HG03064 (cell line): ENCODE results near the gene UBE3B.

Experiments
- ATAC-seq: cut with Tn5 transposase; IDR thresholded peaks from one replicate; pipeline ENCODE4 v1.9.1; 2021; ENCODE audit warnings: low read depth; ENCODE audit not compliant: unreplicated experiment

Gene UBE3B

DNA sequence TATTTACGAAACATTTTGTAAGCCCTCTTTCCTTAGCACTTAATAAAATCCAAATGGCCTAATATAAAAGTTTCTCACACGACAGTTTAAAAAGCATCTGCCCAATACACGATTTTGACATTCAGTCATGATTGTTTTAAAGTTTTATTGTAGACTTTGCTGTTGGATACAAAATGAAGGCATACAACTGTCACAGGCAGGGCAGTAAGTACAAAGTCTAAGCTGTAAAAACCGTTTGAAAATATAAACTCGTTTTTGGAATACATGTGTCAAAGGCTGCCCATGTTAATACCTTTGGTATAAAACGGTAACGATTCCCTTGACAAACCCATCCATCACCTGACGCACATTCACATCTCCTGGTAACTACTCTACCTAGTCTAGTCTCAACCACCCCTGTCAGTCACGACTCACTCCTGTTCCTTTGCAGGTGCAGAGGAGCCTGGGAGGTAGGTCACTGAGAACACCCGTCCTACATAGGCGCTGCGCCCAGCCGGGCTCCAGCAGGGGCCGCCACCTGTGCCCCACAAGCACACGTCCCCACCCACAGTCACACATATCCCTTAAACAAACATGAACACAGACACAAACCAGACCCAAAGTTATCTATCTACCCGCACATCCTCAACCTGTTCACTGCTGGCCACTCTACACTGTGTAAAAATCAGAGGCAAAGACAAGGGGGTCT, 27.4 kb upstream of the UBE3B start:
- no peak for ATAC-seq

DNA sequence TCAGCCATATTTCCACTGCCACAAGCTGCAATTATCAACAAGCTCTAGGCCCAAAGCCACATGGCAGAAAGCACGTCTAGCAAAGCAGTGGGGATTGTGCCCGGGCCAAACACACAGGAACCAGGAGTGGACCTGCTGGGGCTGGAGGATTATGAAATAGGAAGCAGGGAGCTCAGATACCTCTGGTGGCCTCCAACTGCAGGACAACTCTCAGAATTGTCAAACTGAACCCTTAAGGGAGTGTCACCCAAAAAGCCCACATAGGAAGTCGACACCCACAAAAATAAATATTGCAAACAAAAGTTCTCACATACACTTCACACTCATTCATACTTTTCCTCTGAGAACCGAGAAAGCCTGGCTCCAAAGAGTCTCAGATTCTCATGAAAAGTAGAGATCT, 26.5 kb upstream of the UBE3B start:
- no peak for ATAC-seq

- no peak for ATAC-seq
Measured at GRCh38 chr12:109451400-109451799, 26.0 kb upstream of the UBE3B start.

- ATAC-seq: no peak
Measured at GRCh38 chr12:109452489-109452888, 24.9 kb upstream of the UBE3B start.

DNA sequence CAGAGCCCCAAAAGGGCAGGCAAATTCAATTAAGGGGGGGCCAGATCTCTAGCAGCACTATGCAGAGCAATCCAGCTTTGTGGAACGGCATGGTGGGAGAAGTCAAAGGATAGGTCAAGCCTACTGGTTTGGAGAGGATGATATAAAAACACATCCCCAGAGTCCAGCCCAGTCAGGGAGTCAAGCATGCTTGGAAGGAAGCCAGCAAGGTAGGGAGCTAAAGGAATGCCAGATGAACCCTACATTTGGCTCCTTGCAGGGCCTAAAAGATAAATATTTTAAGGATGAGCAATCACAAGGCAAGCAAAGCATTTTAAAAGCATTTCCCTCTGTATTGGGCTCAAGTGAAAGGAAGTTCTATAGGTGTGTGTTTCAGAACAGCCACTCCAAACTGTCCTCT, 21.7 kb upstream of the UBE3B start:
- no peak for ATAC-seq

DNA sequence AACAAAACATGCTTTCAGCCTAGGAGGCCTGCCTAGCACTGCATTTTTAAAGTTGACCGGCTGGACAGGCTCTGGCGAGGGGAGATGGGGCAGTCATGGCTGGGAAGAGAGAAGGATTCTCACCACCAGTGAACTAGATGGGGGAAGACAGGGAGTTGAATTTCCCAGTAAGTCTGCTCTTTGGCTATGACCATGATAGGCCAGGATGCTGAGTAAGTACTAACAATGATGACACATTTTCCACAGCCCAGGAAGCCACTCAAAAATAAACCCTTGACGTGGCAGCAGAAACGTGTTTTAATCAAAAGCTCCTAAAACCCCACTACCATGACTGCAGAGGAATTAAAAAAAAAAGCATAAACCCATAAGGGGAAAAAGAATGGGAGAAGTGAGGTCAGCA, 19.3 kb upstream of the UBE3B start:
- no peak for ATAC-seq

- ATAC-seq: no peak
Measured at GRCh38 chr12:109458771-109459208, 18.6 kb upstream of the UBE3B start.

GRCh38 chr12:109459247-109459646, 18.2 kb upstream of the UBE3B start:
- ATAC-seq: no peak

GRCh38 chr12:109460538-109460937, 16.9 kb upstream of the UBE3B start:
- no peak for ATAC-seq

DNA sequence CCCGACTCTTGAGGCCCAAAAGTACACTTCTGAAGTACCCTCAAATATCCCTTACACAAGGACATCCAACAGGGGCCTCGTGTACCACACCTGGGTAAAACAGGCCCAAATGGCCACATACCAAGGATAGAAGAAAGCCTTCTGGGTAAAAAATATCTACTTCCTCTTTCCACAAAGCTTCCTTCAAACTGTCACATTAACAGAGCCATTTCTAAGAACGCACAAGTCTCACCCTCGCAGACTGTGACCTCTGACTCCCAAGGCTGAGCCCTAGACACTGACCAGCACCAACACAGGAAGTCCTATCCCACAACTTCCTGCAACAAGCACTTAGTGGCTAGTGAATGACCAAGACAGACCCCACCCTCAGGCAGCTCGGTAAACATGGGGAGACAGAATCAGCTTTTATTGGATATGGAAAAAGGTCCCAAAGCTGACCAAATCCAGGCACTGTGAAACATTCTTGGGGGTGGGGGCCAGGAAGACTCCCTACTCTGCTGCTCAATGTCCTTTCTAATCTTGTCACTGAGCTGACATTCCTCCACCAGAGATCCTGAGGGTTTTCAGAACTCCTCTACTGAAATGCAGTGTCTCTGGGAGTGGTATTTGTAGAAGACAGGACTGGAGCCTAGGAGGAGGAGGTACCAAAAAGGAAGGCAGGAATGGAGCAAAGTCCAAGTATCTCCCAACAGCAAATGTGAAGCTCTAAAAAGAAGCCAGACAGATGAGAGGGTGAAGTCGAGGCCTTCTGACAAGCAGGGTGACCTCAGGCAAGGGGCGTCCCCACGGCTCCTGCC, 16.2 kb upstream of the UBE3B start:
- no peak for ATAC-seq

GRCh38 chr12:109461846-109462756, 15.3 kb upstream of the UBE3B start:
- no peak for ATAC-seq

DNA sequence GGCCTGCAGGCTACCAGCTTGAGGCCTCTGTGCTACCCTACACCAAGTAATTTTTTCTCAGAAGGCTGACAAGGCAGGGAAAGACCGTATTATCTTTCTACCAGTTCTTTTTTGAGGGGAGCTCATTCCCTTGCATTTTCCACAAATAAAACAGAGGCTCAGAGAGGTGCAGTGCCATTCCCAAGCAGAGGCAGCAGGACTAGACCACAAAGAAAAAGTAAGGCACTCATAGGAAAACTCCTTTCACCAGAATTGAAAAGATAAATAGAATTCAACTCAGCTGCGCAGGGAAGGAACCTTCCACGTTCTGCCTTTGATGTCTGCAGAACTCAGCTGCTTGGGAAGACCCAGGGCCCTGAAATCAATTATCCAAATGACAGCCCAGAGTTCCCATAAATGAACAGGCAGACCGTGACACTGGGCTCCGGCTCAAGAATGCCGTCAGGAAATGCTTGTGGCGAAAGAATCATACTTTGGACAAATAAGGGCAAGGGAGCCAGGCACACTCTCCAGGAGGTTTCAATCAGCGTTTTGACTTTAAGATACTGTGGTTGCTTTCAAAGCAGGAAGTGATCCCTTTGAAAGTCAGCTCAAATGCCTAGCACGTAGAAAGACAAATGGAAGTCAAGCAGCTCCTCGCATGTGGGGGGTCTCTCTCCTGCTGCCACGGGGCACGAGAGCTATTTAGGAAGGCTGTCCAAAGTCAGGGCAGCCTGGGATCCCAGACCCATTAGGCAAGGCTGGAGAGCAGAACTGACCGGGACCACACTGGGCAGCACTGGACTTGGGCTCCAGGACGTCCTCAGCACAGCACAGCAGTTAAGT, 14.4 kb upstream of the UBE3B start:
- ATAC-seq: no peak

DNA sequence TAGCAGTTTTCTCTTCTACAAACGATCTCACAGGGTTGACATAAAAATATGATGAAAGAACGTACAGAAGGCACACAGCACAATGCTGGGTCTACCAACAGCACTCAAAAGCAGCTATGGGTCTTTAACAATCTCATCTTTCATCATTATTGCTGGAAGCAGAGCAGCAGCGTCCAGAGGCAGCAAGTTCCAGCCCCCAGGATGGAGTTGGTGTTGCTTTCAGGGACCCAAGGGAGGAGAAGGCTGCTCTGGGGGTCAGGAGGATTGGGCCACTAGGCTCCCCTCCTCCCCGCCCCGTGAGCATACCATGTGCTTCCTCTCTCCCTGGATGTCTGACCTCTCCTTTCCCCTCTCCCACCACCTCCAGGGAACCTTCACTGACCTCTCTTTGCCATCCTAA, 13.7 kb upstream of the UBE3B start:
- no peak for ATAC-seq

DNA sequence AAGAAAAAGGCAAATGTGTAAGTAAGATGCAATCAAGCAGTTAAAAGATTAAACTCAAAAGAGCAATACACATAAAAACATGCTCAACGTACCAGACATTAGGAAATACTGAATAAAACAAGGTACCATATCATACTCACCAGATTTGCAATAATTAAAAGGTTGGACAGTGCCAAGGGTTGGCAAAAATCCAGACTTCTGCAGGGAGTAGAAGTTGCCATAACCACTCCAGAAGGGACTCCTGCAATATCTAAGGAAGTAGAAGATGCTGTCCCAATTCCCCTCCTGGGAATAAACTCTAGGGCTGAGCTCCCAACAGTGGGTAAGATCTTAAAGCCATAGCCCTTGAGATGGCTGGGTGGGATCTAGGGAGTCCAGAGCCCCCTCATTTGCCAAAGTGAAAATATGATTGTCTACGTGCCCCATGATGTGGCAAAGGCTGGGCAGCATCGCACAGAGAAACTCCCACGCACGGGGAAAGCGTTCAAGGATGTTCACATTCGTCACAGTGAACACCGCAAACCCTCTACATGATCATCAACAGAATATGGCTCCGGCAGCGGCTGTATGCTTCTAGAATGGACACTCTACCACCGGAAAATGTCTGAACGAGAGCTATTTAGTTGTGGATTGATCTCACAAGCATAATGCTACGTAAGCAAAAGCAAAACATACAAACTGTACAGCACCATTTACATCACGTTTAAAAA, 12.6 kb upstream of the UBE3B start:
- ATAC-seq: no peak

GRCh38 chr12:109466305-109466704, 11.1 kb upstream of the UBE3B start:
- ATAC-seq: no peak

DNA sequence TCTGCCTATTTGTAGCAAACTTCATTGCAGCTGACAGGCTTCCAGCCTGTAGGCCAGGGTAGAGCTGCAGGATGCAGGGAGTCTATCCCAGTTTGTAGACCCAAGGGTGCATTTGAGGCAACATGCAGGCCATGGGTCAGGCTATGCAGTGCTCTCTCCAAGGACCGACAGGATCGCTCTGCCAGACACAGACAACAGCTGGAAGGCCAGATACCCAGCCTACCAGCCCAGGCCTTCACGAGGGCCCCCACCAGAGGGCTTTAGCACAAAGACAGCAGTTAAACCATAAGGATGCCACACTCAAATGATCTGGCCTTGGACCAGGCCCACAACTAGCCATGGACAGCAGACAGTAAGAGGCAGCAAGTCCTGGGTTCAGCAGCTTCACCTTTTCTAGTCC, 10.6 kb upstream of the UBE3B start:
- no peak for ATAC-seq

- ATAC-seq: no peak
Measured at GRCh38 chr12:109467978-109468676, 9.3 kb upstream of the UBE3B start.

DNA sequence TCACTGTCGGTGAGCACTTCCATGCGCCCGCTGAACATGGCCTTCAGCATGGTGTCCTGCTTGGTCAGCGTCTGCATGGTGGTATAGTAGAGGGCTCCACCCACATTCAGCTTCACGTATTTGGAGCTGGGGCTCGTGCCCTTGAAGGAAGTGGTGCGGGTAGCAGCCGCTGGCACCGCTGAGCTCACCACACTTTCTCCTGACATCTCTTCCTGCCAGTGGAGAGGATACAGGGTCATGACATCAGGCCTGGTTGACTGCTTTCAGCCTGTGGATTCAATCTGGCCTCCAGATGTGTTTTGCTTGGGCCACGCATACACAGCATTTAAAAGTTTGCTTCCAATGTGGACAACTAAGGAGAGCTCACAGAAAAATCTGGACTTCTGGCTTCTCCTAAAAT, 7.9 kb upstream of the UBE3B start:
- no peak for ATAC-seq

DNA sequence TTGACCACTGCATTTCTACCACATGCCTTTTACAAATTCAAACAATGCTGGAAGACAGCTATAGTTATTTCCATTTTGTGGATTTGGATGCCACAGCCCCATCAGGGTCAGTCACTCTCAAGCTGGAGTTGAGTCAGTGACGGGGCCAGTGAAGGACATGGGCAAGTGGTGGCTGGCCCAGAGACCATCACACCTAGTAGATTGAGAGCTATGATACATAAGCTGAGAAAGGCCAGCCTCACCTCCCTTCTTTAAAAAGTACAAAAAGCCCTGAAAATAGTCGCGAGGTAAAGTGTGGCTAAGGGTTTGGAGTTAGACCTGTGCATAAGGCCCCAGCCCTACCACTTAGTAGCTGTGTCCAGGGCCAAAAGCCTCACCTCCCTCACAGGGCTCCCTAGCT, 4.4 kb upstream of the UBE3B start:
- ATAC-seq: no peak
